GM12891 (cell line): Measurements from ENCODE around the gene PTPN23.
"Not testable (repeated sequence)": the region's sequence is repeated elsewhere in the genome, so short reads cannot be mapped to it uniquely, and the experiment has no call there.

Source experiments
- DNase-seq: peaks from one replicate; pipeline ENCODE4 v3.0.0; 2011; ENCODE audit warnings: low spot score; ENCODE audit not compliant: insufficient read length
- FAIRE-seq: peaks from 2 replicates; lab custom pipeline; 2011; peaks lifted over from hg19 to GRCh38; lab: Jason Lieb, UNC
- PAX5 ChIP-seq: IDR thresholded peaks from 2 replicates; pipeline ENCODE4 v1.6.1; 2011; ENCODE audit warnings: low read length, moderate library complexity, mild to moderate bottlenecking; ENCODE audit not compliant: insufficient read depth, severe bottlenecking
- POLR2A ChIP-seq: IDR thresholded peaks from 2 replicates; pipeline ENCODE4 v1.6.1; 2011; ENCODE audit warnings: low read depth, low read length, control low read depth
- POLR2AphosphoS5 ChIP-seq: IDR thresholded peaks from 2 replicates; pipeline ENCODE4 v1.6.1; 2011; ENCODE audit warnings: low read depth, low read length, control low read depth
- POU2F2 ChIP-seq: IDR thresholded peaks from 2 replicates; pipeline ENCODE4 v1.6.1; 2011; ENCODE audit warnings: low read depth, mild to moderate bottlenecking, control low read depth, low read length, moderate library complexity
- SPI1 ChIP-seq: IDR thresholded peaks from 2 replicates; pipeline ENCODE4 v1.6.1; 2011; ENCODE audit warnings: low read depth, low read length, control low read depth
- TAF1 ChIP-seq: IDR thresholded peaks from 2 replicates; pipeline ENCODE4 v1.6.1; 2011; ENCODE audit warnings: low read depth, low read length, control low read depth

The PTPN23 gene

DNA sequence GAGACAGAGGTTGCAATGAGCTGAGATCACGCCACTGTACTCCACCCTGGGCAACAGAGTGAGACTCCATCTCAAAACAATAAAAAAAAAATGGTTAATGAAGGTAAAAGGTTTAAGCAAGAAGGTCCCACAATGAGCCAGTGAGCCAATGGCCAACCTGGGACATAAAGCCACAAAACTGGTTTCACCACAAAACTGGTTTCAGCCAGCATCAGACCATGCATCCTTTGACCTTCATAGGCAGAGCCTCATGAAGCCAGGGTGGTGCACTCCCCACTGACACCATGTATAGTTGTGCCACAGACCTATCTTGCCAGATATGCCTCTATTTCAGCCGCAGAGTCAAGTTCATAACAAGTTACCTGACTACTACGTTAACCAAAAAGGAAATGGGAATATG is 53.0 kb downstream of the PTPN23 start:
- TF ChIP-seq POU2F2 (no peak), POLR2A (no peak), TAF1 (no peak), SPI1 (no peak), POLR2AphosphoS5 (no peak), PAX5 (no peak)
- no peak for DNase-seq

DNA sequence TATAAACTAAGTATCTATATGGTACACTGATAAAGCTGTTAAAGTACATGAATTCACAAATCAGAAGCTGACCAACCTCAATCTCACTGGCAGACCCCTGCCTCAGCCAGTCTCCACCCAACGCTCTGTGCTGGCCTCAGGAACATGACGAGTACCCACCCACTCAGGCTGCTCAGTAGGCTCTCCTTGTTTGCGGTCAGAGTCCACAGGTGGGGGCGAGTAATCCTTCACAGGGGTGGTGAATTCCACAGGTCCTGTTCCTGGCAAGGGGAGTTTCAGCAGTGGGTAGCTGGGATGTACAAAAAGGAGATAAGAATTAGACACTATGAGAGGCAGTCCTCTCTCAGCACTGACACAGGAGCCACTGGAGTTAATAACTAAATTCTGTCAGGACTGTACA is 54.0 kb downstream of the PTPN23 start:
- no peak for DNase-seq
- TF ChIP-seq PAX5 = no peak
- TF ChIP-seq POLR2A = no peak
- no peak for FAIRE-seq

More for the DNA sequence above, 53.0 kb downstream of the PTPN23 start:
- no peak for FAIRE-seq

DNA sequence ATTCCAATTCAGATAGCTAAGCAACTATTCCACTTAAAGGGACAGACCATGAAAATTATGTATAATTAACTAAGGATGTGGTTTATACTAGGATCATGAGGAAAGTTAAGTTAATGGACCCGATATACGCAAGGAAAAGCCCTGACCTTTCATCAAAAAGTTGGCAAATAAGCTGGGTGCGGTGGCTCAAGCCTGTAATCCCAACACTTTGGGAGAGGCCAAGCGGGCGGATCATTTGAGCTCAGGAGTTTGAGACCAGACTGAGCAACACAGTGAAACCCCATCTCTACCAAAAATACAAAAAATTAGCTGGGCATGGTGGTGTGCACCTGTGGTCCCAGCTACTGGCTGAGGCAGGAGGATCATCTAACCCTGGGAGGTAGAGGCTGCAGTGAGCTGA is 55.4 kb downstream of the PTPN23 start:
- DNase-seq = no peak
- no peak for TF ChIP-seq POLR2A
- no peak for TF ChIP-seq POU2F2
- TF ChIP-seq TAF1 = no peak
- TF ChIP-seq POLR2AphosphoS5 = no peak
- TF ChIP-seq PAX5 = no peak
- TF ChIP-seq SPI1 = no peak
- no peak for FAIRE-seq

DNA sequence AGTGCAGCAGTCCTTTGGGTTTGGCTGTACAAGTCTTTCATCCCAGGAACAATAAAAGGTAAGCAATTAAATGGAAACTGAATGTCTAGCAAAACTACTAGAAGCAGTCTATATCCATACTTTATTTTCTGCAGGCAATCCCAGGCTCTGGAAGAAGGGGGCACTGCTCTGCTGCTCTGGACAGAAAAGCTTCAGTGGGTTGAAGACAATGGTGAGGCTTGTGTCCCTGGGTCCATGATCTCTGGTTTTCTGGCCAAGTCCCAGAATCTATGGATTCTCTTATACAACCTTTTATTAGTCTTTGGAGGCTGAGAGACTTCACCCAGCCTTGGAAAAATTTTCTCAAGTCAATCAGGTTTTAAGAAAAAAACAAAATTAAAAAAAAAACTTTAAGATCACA is 59.3 kb downstream of the PTPN23 start:
- no peak for FAIRE-seq
- DNase-seq = no peak
- TF ChIP-seq POLR2A (no peak), POU2F2 (no peak), TAF1 (no peak), SPI1 (no peak), POLR2AphosphoS5 (no peak), PAX5 (no peak)

DNA sequence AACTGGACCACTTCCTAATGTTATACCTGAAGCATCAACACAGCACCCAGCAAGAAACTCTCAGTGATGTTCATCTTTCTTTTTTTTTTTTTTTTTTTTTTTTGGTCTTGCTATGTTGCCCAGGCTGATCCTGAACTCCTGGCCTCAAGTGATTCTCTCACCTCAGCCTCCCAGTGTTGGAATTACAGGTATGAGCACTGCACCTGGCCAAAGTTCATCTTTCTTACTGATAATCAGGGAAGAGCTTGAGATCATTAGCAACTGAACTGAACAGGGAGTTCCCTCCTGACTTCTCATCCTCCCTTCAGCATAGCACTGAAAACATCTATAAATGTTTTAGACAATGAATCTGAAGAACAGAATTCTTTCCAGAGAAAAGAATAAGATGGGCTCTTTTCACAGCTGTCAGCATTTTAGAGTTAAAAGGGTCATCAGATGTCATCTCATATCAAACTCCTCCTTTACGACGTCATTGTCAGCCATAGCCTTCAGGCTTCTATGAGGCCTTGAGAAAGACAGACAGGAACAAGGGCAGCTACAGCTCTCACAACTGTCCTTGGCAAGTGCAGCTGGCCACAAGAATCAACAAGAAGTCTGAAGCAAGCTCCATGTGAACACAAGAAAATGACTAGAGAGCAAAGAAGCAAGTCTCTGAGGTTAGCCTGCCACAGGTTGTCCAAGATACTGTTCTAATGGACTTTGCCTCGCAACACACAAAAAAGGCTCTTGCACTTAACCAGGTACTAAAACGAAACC is 61.2 kb downstream of the PTPN23 start:
- no peak for FAIRE-seq
- no peak for TF ChIP-seq POU2F2
- no peak for TF ChIP-seq SPI1
- no peak for TF ChIP-seq POLR2AphosphoS5
- no peak for TF ChIP-seq POLR2A
- TF ChIP-seq TAF1 = no peak
- no peak for TF ChIP-seq PAX5
- DNase-seq = no peak

DNA sequence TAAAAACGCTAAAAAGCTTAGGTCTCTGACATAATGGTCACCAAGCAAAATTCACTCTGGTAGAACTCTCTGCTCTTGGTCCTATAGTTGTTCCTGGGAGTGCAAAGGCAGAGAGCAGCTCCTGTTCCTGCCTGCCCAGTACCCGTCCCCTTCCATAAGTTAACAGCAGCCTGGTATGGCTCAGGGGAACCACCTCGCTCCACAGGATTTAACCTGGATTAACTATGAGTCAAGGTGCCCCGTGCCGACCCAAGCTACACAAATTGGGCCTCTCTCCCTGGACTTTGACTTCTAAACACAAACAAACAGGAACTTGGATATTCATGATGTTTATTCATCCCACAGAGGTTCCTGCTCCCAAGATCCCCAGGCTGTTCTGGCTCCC is 62.8 kb downstream of the PTPN23 start:
- no peak for FAIRE-seq
- DNase-seq = no peak
- TF ChIP-seq TAF1 (no peak), SPI1 (no peak), POLR2A (no peak), POLR2AphosphoS5 (no peak), PAX5 (no peak), POU2F2 (no peak)

DNA sequence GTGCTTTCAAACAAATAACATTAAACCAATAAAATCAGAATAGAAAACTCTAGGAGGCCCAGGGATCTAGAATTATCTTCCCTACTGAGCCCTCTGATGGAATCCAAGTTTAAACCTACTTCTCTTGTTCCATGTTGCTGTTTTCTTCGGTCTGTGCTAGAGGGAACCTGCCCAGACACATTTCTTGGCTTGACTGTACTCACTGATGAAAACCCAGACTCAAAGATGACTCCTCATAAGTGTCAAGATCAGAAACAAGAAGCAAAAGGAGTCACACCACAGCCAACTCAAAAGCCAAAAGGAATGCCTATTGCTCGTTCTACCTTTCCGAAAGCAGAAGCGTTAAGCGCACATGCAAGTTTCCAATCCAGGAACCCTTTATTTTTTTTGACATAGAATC is 63.3 kb downstream of the PTPN23 start:
- no peak for FAIRE-seq
- TF ChIP-seq TAF1 = no peak
- no peak for TF ChIP-seq POLR2AphosphoS5
- TF ChIP-seq POU2F2 = no peak
- no peak for TF ChIP-seq SPI1

DNA sequence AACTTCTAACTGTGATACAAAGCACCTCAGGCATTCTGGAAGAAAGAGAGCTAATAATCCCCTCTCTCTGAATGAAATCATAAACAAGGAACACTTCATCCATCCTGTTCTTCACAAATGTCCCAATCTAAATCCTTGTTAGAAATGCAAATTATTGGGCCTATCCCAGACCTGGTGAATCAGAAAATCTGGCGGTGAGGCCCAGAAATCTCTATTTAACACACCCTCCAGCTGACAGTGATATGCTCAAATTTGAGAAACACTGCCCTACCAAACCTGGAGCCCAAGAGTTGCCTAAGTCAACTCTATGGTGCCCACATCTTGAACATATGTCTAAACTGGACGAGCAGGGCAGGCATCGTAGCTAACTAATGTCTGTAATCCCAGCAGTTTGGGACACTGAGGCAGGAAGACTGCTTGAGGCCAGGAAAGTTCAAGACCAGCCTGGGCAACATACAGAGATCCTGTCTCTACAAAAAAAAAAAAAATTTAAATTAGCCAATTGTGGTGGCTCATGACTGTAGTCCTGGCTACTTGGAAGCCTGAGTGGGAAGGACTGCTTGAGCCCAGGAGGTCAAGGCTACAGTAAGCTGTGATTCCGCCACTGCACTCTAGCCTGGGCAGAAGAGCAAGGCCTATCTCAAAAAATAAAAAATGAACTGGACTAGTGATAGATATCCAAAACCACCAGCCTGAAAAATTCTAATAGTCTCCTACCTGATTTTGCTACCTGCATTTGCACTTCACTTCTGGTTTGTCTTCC is 71.8 kb downstream of the PTPN23 start:
- FAIRE-seq (no peak), DNase-seq (no peak)
- TF ChIP-seq TAF1 (no peak), PAX5 (no peak)

More for the DNA sequence above, 63.3 kb downstream of the PTPN23 start:
- no peak for DNase-seq

DNA sequence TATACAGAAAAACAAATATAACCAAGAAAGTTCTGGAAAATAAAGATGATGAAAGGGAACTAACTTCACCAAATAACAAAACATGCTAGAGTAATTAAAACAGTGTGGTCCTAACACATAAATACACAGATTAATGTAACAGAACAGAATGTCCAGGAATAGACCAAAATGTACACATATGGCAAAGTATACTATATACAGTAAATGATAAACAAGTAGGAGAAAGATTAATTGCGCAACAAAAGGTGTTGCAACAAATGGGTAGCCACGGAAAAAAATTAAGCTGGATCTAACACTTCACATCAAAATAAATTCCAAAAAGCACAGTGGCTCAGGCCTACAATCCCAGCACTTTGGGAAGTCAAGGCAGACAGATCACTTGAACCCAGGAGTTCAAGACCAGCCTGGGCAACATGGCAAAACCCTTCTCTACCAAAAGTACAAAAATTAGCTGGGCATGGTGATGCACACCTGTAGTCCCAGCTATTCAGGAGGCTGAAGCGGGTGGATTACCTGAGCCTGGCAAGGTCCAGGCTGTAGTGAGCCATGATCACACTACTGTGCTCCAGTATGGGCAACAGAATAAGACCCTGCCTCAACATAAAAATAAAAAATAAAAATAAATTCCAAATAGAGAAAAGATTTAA is 75.1 kb downstream of the PTPN23 start:
- TF ChIP-seq SPI1 = no peak
- no peak for TF ChIP-seq POLR2AphosphoS5
- TF ChIP-seq PAX5 = no peak
- no peak for TF ChIP-seq POLR2A
- TF ChIP-seq POU2F2 = no peak
- TF ChIP-seq TAF1 = no peak
- FAIRE-seq (no peak), DNase-seq (no peak)

DNA sequence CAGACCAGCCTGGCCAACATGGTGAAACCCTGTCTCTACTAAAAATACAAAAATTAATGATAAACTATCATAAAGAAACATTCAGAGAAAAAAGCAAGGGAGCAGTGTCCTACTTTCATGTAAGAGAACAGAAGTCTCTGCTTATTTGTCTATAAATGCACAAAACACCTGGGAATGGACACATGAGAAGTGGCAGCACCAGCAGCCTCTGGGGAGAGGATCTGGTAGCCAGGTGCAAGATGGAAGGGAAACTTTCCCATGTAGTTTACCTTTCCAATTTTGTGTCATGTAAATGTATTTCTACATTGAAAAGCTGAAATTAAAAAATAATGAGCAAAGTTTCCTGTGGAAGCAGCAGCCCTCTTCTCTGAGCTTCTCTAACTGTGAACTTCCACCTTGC is 76.2 kb downstream of the PTPN23 start:
- DNase-seq (no peak), FAIRE-seq (no peak)
- TF ChIP-seq POLR2A (no peak), PAX5 (no peak), POLR2AphosphoS5 (no peak), SPI1 (no peak), POU2F2 (no peak), TAF1 (no peak)

DNA sequence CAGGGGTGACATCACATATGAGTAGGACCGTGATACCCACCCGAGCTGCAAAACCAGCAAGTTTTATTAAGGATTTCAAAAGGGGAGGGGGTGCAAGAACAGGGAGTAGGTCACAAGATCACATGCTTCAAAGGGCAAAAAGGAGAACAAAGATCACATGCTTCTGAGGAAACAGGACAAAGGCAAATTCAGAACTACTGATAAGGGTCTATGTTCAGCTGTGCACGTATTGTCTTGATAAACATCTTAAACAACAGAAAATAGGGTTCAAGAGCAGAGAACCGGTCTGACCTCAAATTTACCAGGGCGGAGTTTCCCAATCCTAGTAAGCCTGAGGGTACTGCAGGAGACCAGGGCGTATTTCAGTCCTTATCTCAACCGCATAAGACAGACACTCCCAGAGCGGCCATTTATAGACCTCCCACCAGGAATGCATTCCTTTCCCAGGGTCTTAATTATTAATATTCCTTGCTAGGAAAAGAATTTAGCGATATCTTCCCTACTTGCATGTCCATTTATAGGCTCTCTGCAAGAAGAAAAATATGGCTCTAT is 78.8 kb downstream of the PTPN23 start:
- FAIRE-seq, DNase-seq: not testable (repeated sequence)
